GM23248 (cell line): ENCODE results near the gene ACVR1. TPM values are rescaled to one million over a fixed set of nuclear protein-coding genes. Genes with fewer than 3 reads are reported as not detected.
A peak's percentile ranks its signal among the peaks of the same experiment; 100 is the strongest.

Source experiments
- DNase-seq: peaks from one replicate; pipeline ENCODE4 v3.0.0-alpha.2; 2015
- H2AFZ ChIP-seq: fragments of 200-600 bp; sonication (generic); 2 replicates; pipeline ENCODE4 v1.6.1; 2016; ENCODE audit warnings: antibody characterized with exemption
- H3F3A ChIP-seq: fragments of 200-600 bp; sonication (generic); 2 replicates; pipeline ENCODE4 v1.6.1; 2016; ENCODE audit warnings: mild to moderate bottlenecking, antibody characterized with exemption, mixed run types; ENCODE audit not compliant: insufficient read depth
- H3K27ac ChIP-seq: fragments of 200-600 bp; sonication (generic); 2 replicates; pipeline ENCODE4 v1.5.1; 2016; ENCODE audit warnings: mild to moderate bottlenecking
- H3K27me3 ChIP-seq: fragments of 200-600 bp; sonication (generic); replicated peaks from 2 replicates; pipeline ENCODE4 v1.6.1; 2016; ENCODE audit warnings: mild to moderate bottlenecking; ENCODE audit not compliant: insufficient read depth
- H3K36me3 ChIP-seq: fragments of 200-600 bp; sonication (generic); 2 replicates; pipeline ENCODE4 v1.6.1; 2016; ENCODE audit warnings: low read depth, mild to moderate bottlenecking
- H3K4me1 ChIP-seq: fragments of 200-600 bp; sonication (generic); 2 replicates; pipeline ENCODE4 v1.6.1; 2016; ENCODE audit warnings: mild to moderate bottlenecking; ENCODE audit not compliant: insufficient read depth
- H3K4me2 ChIP-seq: fragments of 200-600 bp; sonication (generic); one replicate; pipeline ENCODE4 v1.6.1; 2016; ENCODE audit warnings: mild to moderate bottlenecking; ENCODE audit not compliant: unreplicated experiment
- H3K4me3 ChIP-seq: fragments of 200-600 bp; sonication (generic); 2 replicates; pipeline ENCODE4 v1.5.1; 2016; ENCODE audit warnings: mild to moderate bottlenecking
- H3K79me2 ChIP-seq: fragments of 200-600 bp; sonication (generic); 2 replicates; pipeline ENCODE4 v1.6.1; 2016; ENCODE audit warnings: mild to moderate bottlenecking; ENCODE audit not compliant: insufficient read depth
- H3K9ac ChIP-seq: fragments of 200-600 bp; sonication (generic); 2 replicates; pipeline ENCODE4 v1.6.1; 2016; ENCODE audit warnings: mild to moderate bottlenecking
- H3K9me2 ChIP-seq: fragments of 200-600 bp; sonication (generic); 2 replicates; pipeline ENCODE4 v1.6.1; 2016; ENCODE audit warnings: mixed run types, mild to moderate bottlenecking, moderate library complexity; ENCODE audit not compliant: insufficient read depth
- H3K9me3 ChIP-seq: fragments of 200-600 bp; sonication (generic); one replicate; pipeline ENCODE4 v1.6.1; 2017; ENCODE audit warnings: low read depth
- H4K20me1 ChIP-seq: fragments of 200-600 bp; sonication (generic); 2 replicates; pipeline ENCODE4 v1.6.0; 2016; ENCODE audit not compliant: insufficient read depth
- EZH2 ChIP-seq: fragments of 200-600 bp; sonication (generic); IDR thresholded peaks from 2 replicates; pipeline ENCODE4 v1.6.1; 2018; ENCODE audit warnings: antibody characterized with exemption, mild to moderate bottlenecking; ENCODE audit not compliant: insufficient read depth, poor library complexity, severe bottlenecking
- EZH2phosphoT487 ChIP-seq: fragments of 200-600 bp; sonication (generic); IDR thresholded peaks from 2 replicates; pipeline ENCODE4 v1.6.1; 2018; ENCODE audit warnings: antibody characterized with exemption, moderate library complexity, mild to moderate bottlenecking, low read depth; ENCODE audit not compliant: insufficient read depth
- WGBS, 2 experiments: methylation state at CpG; one replicate each; pipeline ENCODE4 v1.1.6; 2015 to 2017; ENCODE audit warnings: low lambda C conversion rate in 2 of 2, low coverage in 1 of 2; ENCODE audit errors: missing lambda C conversion rate in 2 of 2; 5-methylcytosine and 5-hydroxymethylcytosine counted together
- in situ Hi-C: fragments of 300-500 bp; cut with MboI; formaldehyde crosslinking; loops from 2 replicates; pipeline ENCODE4 v1.15.0; 2020
- polyA plus RNA-seq: library from polyadenylated mRNA; unstranded; fragments of >200 nt; fragmentation: Nextera tagmentation; extraction: Ambion mirVana; gene quantifications from 2 replicates; pipeline ENCODE4 v1.2.1, GENCODE V29; 2016
- total RNA-seq: library from RNA; depleted of rRNA; stranded (reverse); fragments of >200 nt; shearing (Covaris generic); gene quantifications from 2 replicates; pipeline ENCODE4 v1.2.3, GENCODE V29; 2014

Gene ACVR1
- total and polyA plus RNA-seq, 2 experiments from 2014 or later: 16.2 to 31.3 TPM

- in situ Hi-C loops: no loop called here
- no peak for TF ChIP-seq EZH2
- TF ChIP-seq EZH2phosphoT487: no peak
- H3K79me2 ChIP-seq: no peaks in the 10 kb centered on the region
- no peaks in the 10 kb centered on the region for H4K20me1 ChIP-seq
- peaks cover 22% of the 10 kb centered on the region for H3K4me1 ChIP-seq
- H3K27ac ChIP-seq: no peak overlapping the region
- no peak overlapping the region for H2AFZ ChIP-seq
- no peaks in the 10 kb centered on the region for H3K9me3 ChIP-seq
- no peak overlapping the region for H3K4me3 ChIP-seq
- H3K9me2 ChIP-seq: no peaks in the 10 kb centered on the region
- H3K27me3 ChIP-seq: no peaks in the 10 kb centered on the region
- H3K36me3 ChIP-seq: no peaks in the 10 kb centered on the region
- 86 to 93% methylated on average over 1 of the region's 1 CpG for WGBS, 2 experiments
- no peak for DNase-seq
- peaks cover 20% of the 10 kb centered on the region for H3F3A ChIP-seq
- no peak overlapping the region for H3K4me2 ChIP-seq
- H3K9ac ChIP-seq: no peak overlapping the region
These were observed 176.3 kb downstream of the ACVR1 start for GRCh38 chr2:157699806-157700205.

DNA sequence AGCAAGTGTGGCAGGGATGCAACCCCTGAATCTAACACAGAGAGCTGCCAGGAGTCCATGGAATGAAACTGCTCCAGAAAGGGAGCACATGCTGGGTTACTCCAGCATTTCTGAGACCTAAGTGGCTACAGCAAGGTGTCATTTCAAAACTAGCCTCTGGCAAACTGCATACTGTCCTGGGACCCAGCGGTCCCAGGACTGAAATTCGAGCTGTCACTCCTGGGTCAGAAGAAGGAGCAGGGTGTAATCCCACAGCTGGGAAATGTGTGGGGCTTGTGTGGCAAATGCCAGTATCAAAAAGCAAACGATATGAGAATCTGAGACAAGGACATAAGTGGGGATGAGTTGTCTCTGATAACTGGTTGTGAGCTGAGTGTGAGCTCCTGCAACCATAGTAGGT, 177.1 kb downstream of the ACVR1 start:
- H3K4me1 ChIP-seq: peaks cover 22% of the 10 kb centered on the region
- WGBS, 2 experiments: 88 to 92% methylated on average over 3 of the region's 3 CpGs
- no peaks in the 10 kb centered on the region for H4K20me1 ChIP-seq
- no peaks in the 10 kb centered on the region for H3K27me3 ChIP-seq
- H3K4me2 ChIP-seq: no peak overlapping the region
- H3K9me2 ChIP-seq: no peaks in the 10 kb centered on the region
- no peak for TF ChIP-seq EZH2
- no peak for TF ChIP-seq EZH2phosphoT487
- H2AFZ ChIP-seq: no peak overlapping the region
- no peak overlapping the region for H3K4me3 ChIP-seq
- H3K27ac ChIP-seq: no peak overlapping the region
- no peaks in the 10 kb centered on the region for H3K9me3 ChIP-seq
- H3K79me2 ChIP-seq: no peaks in the 10 kb centered on the region
- no peak for DNase-seq
- peaks cover 20% of the 10 kb centered on the region for H3F3A ChIP-seq
- no peaks in the 10 kb centered on the region for H3K36me3 ChIP-seq
- H3K9ac ChIP-seq: no peak overlapping the region
- in situ Hi-C loops: no loop called here

- TF ChIP-seq EZH2phosphoT487 (no peak), EZH2 (no peak)
- Histone ChIP-seq H2AFZ (no peak overlapping the region), H3K4me2 (no peak overlapping the region), H3K9ac (no peak overlapping the region), H3F3A (peaks cover 25% of the 10 kb centered on the region), H3K27me3 (no peaks in the 10 kb centered on the region), H3K4me3 (no peak overlapping the region), H3K79me2 (no peaks in the 10 kb centered on the region), H3K36me3 (no peaks in the 10 kb centered on the region), H3K9me2 (no peaks in the 10 kb centered on the region), H3K27ac (no peak overlapping the region), H3K9me3 (no peaks in the 10 kb centered on the region), H3K4me1 (peaks cover 23% of the 10 kb centered on the region), H4K20me1 (no peaks in the 10 kb centered on the region)
- in situ Hi-C loops: no loop called here
- WGBS, 2 experiments: 23 to 25% methylated on average over 1 of the region's 1 CpG
- no peak for DNase-seq
These were observed 177.7 kb downstream of the ACVR1 start for GRCh38 chr2:157698430-157698829.

DNA sequence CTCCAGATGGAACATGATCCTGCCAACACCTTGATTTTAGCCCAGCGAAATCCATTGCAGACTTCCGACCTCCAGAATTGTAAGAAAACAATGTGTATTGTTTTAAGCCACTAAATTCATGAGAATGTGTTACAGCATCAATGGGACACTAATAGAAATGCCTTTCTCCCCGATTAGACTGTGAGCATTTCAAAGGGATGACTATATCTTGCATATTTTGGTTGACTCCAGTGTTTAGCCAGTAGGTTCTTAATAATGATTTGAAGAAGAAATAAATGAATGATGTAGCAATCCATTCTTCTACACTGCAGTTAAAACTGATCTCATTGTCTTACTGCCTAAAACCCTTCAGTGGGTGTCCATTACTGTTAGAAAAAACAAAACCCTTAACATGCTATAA, 180.1 kb downstream of the ACVR1 start:
- H3K4me2 ChIP-seq: no peak overlapping the region
- no peak overlapping the region for H3K4me3 ChIP-seq
- DNase-seq: peak; percentile 71
- peaks cover 36% of the 10 kb centered on the region for H3F3A ChIP-seq
- in situ Hi-C loops: no loop called here
- H3K9me3 ChIP-seq: no peaks in the 10 kb centered on the region
- H4K20me1 ChIP-seq: no peaks in the 10 kb centered on the region
- H3K79me2 ChIP-seq: no peaks in the 10 kb centered on the region
- H3K9me2 ChIP-seq: no peaks in the 10 kb centered on the region
- H3K27me3 ChIP-seq: no peaks in the 10 kb centered on the region
- no peaks in the 10 kb centered on the region for H3K36me3 ChIP-seq
- H3K27ac ChIP-seq: peak overlapping the region; percentile 10
- H2AFZ ChIP-seq: no peak overlapping the region
- H3K9ac ChIP-seq: no peak overlapping the region
- TF ChIP-seq EZH2: no peak
- no peak for TF ChIP-seq EZH2phosphoT487
- 56 to 60% methylated on average over 3 of the region's 3 CpGs for WGBS, 2 experiments
- peaks cover 39% of the 10 kb centered on the region for H3K4me1 ChIP-seq

DNA sequence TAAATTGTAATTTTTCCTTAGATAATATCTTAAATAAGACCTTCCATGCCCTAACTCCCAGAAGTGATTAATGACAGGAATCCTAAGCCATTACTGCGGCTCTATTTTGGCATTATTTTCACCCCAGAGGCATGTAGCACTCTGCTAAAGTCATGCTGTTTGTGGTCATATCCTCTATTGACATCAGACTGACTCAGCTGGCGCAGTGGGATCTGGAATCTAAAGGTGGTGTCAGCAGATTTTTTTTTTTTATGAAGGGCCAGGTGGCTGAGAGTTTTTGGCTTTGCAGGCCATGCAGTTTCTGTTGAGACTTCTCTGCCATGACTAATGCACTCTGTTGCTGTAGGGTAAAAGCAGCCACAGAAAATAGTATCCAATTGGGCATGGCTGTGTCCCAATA, 183.4 kb downstream of the ACVR1 start:
- Histone ChIP-seq H3K27ac (peak overlapping the region; percentile 54), H2AFZ (no peak overlapping the region), H3K9me2 (no peaks in the 10 kb centered on the region), H3K4me2 (peak overlapping the region; percentile 60), H3K36me3 (no peaks in the 10 kb centered on the region), H3K9me3 (no peaks in the 10 kb centered on the region), H3K4me3 (no peak overlapping the region), H3K27me3 (no peaks in the 10 kb centered on the region), H4K20me1 (no peaks in the 10 kb centered on the region), H3F3A (peaks cover 36% of the 10 kb centered on the region), H3K79me2 (no peaks in the 10 kb centered on the region), H3K9ac (no peak overlapping the region), H3K4me1 (peaks cover 39% of the 10 kb centered on the region)
- 2 to 3% methylated on average over 2 of the region's 2 CpGs for WGBS, 2 experiments
- TF ChIP-seq EZH2: no peak
- no peak for TF ChIP-seq EZH2phosphoT487
- in situ Hi-C loops: no loop called here
- DNase-seq: peak; percentile 94
